Mesenchymal stem cell (in vitro differentiated cells and primary cell): ENCODE measurements around the gene BABAM2.

ENCODE experiments used
- DNase-seq: peaks from one replicate; pipeline ENCODE4 v3.0.0-alpha.2; 2013
- H2AFZ ChIP-seq: one replicate; pipeline ENCODE4 v1.6.1; 2013; ENCODE audit warnings: low read depth, mild to moderate bottlenecking, control low read depth, inconsistent platforms, low read length, moderate library complexity
- H2AK5ac ChIP-seq: 2 replicates; pipeline ENCODE4 v1.6.1; 2013; ENCODE audit warnings: low read length, moderate library complexity, mild to moderate bottlenecking, inconsistent platforms; ENCODE audit not compliant: severe bottlenecking
- H2BK120ac ChIP-seq: one replicate; pipeline ENCODE4 v1.6.1; 2013; ENCODE audit warnings: low read depth, mild to moderate bottlenecking, inconsistent platforms, low read length, moderate library complexity
- H2BK12ac ChIP-seq, 2 experiments: one replicate each; pipeline ENCODE4 v1.6.1; 2013; ENCODE audit warnings: inconsistent platforms in 2 of 2, low read length in 2 of 2, mild to moderate bottlenecking in 2 of 2, moderate library complexity in 2 of 2, control low read depth in 1 of 2
- H2BK15ac ChIP-seq: one replicate; pipeline ENCODE4 v1.6.1; 2013; ENCODE audit warnings: mild to moderate bottlenecking, low read depth, inconsistent platforms; ENCODE audit not compliant: poor library complexity, severe bottlenecking
- H2BK5ac ChIP-seq: 2 replicates; pipeline ENCODE4 v1.6.1; 2013; ENCODE audit warnings: low read depth, mild to moderate bottlenecking, low read length, control low read depth, inconsistent platforms; ENCODE audit not compliant: poor library complexity, severe bottlenecking
- H3K14ac ChIP-seq, 2 experiments: one replicate each; pipeline ENCODE4 v1.6.1; 2013; ENCODE audit warnings: inconsistent platforms in 2 of 2, low read length in 2 of 2, control low read depth in 1 of 2, mild to moderate bottlenecking in 1 of 2, moderate library complexity in 1 of 2
- H3K18ac ChIP-seq, 2 experiments: one replicate each; pipeline ENCODE4 v1.6.1; 2013; ENCODE audit warnings: inconsistent platforms in 2 of 2, low read length in 2 of 2, control low read depth in 1 of 2, low read depth in 1 of 2, mild to moderate bottlenecking in 1 of 2
- H3K23ac ChIP-seq, 2 experiments: one replicate each; pipeline ENCODE4 v1.6.1; 2013; ENCODE audit warnings: inconsistent platforms in 2 of 2, low read length in 2 of 2, mild to moderate bottlenecking in 2 of 2, moderate library complexity in 2 of 2, control low read depth in 1 of 2
- H3K27ac ChIP-seq: 2 replicates; pipeline ENCODE4 v1.5.1; 2013; ENCODE audit warnings: mild to moderate bottlenecking, moderate library complexity, low read length, control low read depth, inconsistent platforms; ENCODE audit not compliant: poor library complexity, severe bottlenecking
- H3K27me3 ChIP-seq, 2 experiments: 2 replicates each; pipeline versions ENCODE4 v1.6.1 to v1.7.0; 2013; ENCODE audit warnings: low read length in 2 of 2, mild to moderate bottlenecking in 2 of 2, moderate library complexity in 2 of 2, control low read depth in 1 of 2, inconsistent platforms in 1 of 2; ENCODE audit not compliant: control insufficient read depth in 1 of 2, insufficient read depth in 1 of 2
- H3K36me3 ChIP-seq, 2 experiments: 2 replicates each; pipeline versions ENCODE4 v1.6.1 to v1.7.0; 2013; ENCODE audit warnings: low read length in 2 of 2, control low read depth in 1 of 2, inconsistent platforms in 1 of 2, low read depth in 1 of 2, mild to moderate bottlenecking in 1 of 2; ENCODE audit not compliant: insufficient read depth in 2 of 2, control insufficient read depth in 1 of 2
- H3K4ac ChIP-seq, 2 experiments: one replicate each; pipeline ENCODE4 v1.6.1; 2013; ENCODE audit warnings: inconsistent platforms in 2 of 2, low read length in 2 of 2, mild to moderate bottlenecking in 2 of 2, moderate library complexity in 2 of 2, control low read depth in 1 of 2, low read depth in 1 of 2
- H3K4me1 ChIP-seq: 2 replicates; pipeline ENCODE4 v1.6.1; 2013; ENCODE audit warnings: low read depth, low read length, control low read depth; ENCODE audit not compliant: control insufficient read depth, insufficient read depth
- H3K4me2 ChIP-seq: 2 replicates; pipeline ENCODE4 v1.6.1; 2013; ENCODE audit warnings: low read length, mild to moderate bottlenecking, inconsistent platforms; ENCODE audit not compliant: poor library complexity, severe bottlenecking
- H3K4me3 ChIP-seq, 2 experiments: 2 replicates each; pipeline versions ENCODE4 v1.5.1 to v1.7.0; 2013; ENCODE audit warnings: low read length in 2 of 2, mild to moderate bottlenecking in 2 of 2, control low read depth in 1 of 2, low read depth in 1 of 2; ENCODE audit not compliant: insufficient read depth in 1 of 2
- H3K79me1 ChIP-seq: replicated peaks from 2 replicates; pipeline ENCODE4 v1.6.1; 2013; ENCODE audit warnings: mild to moderate bottlenecking, control low read depth, low read length, inconsistent platforms; ENCODE audit not compliant: poor library complexity, severe bottlenecking
- H3K9ac ChIP-seq: 2 replicates; pipeline ENCODE4 v1.7.0; 2013; ENCODE audit warnings: mild to moderate bottlenecking, low read length, moderate library complexity
- H3K9me3 ChIP-seq: 2 replicates; pipeline ENCODE4 v1.7.0; 2013; ENCODE audit warnings: mild to moderate bottlenecking, low read length; ENCODE audit not compliant: control insufficient read depth
- H4K8ac ChIP-seq: one replicate; pipeline ENCODE4 v1.6.1; 2013; ENCODE audit warnings: inconsistent platforms, mild to moderate bottlenecking, low read length, moderate library complexity
- H4K91ac ChIP-seq: one replicate; pipeline ENCODE4 v1.6.1; 2013; ENCODE audit warnings: mild to moderate bottlenecking, low read length, inconsistent platforms
- WGBS: methylation state at CpG from one replicate; pipeline ENCODE4 v1.1.7; 2013; ENCODE audit warnings: mixed read lengths; 5-methylcytosine and 5-hydroxymethylcytosine counted together

Gene BABAM2

DNA sequence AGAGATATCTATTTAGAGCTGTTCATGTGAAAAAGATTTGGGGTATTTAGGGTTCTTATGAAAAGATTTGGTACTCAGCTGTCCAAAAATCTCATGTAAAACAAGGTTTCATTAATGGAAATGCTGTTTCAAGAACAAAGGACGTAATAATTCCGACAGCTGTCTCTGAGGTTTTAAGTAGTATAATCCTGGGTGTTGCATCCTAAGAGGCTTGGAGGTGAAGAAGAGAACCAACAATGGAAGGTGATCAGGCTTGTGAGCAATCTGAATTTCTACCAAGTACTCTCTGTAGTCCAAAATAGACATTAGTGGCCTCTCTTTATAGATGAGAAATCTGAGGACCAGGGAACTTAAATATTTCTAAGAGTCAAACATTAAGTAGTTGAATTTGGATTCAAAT is 205.1 kb downstream of the BABAM2 start:
- Histone ChIP-seq H3K27me3 (no peaks in the 10 kb centered on the region), H2AK5ac (no peak overlapping the region), H4K91ac (no peak overlapping the region), H2AFZ (no peak overlapping the region), H3K9me3 (no peaks in the 10 kb centered on the region), H3K23ac (no peak overlapping the region), H3K4ac (no peak overlapping the region), H2BK5ac (no peak overlapping the region), H3K36me3 (no peaks in the 10 kb centered on the region), H2BK120ac (no peak overlapping the region), H3K9ac (no peak overlapping the region), H2BK15ac (no peak overlapping the region), H4K8ac (no peak overlapping the region), H3K18ac (no peak overlapping the region), H2BK12ac (no peak overlapping the region), H3K4me2 (no peak overlapping the region), H3K4me1 (no peaks in the 10 kb centered on the region), H3K27ac (no peak overlapping the region), H3K79me1 (peaks cover 1% of the 10 kb centered on the region), H3K14ac (no peak overlapping the region), H3K4me3 (no peak overlapping the region)
- WGBS, result 95% methylated on average over 2 of the region's 2 CpGs
- DNase-seq, result no peak

DNA sequence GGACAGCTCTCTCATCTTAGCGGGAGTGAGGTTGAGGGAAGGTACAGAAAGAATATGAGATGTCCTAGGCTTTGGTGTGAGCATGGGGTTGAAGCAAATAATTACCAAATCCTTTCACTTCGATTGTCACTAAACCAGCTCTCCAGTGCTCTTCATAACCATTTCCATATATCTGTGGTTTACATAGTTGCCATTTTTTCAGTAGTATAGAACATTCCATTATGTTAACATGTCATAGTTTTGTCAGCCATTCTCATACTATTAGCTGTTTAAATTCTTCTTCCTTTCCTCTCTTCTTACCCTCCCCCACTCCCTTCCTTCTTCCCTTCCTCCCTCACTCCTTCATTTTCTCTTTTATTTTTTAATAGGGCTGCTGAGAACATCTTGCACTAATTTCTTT is 205.9 kb downstream of the BABAM2 start:
- Histone ChIP-seq H3K79me1 (peaks cover 4% of the 10 kb centered on the region), H2AK5ac (no peak overlapping the region), H3K9ac (no peak overlapping the region), H3K23ac (no peak overlapping the region), H4K91ac (no peak overlapping the region), H3K36me3 (no peaks in the 10 kb centered on the region), H3K18ac (no peak overlapping the region), H3K4ac (no peak overlapping the region), H2BK15ac (no peak overlapping the region), H3K4me3 (no peak overlapping the region), H3K9me3 (no peaks in the 10 kb centered on the region), H3K4me2 (no peak overlapping the region), H3K4me1 (no peaks in the 10 kb centered on the region), H2BK5ac (no peak overlapping the region), H2BK120ac (no peak overlapping the region), H2AFZ (no peak overlapping the region), H4K8ac (no peak overlapping the region), H3K27me3 (no peaks in the 10 kb centered on the region), H3K14ac (no peak overlapping the region), H3K27ac (no peak overlapping the region), H2BK12ac (no peak overlapping the region)
- peak; percentile 20 for DNase-seq
- WGBS, result 100% methylated on average over 1 of the region's 2 CpGs

DNA sequence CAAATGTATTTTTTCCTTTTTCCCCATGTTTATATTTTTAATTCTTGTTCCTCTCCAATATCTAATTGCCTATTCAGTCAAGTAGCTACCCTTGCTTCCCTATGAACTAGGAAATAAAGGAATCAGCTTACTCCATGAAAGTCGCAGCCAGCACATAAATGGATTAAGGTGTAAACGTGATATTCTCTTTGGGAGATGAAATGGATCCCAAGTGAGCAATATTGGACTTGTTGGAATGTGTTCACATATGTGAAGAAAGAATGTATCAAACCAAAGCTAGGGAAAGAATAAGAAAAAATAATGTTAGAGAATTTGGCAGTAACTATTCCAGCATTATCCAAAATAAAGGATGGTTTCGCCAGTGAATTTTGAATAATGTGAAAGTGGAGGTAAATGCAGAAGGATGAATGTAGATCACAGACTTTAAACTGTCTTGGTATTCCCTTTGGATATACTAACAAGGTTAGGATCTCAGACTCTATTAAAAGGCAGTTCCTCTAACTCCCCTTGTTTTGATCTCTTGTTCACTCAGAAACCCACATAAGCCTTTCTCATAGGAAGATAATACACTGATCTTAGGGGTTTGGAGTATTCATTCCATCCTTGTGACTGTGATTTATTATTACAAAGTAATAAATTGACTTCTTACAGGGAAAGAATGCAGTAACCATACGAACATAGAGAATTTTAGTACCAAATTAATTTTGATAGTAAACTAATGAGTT is 208.1 kb downstream of the BABAM2 start:
- H2BK5ac ChIP-seq, result no peak overlapping the region
- H3K79me1 ChIP-seq, result peaks cover 7% of the 10 kb centered on the region
- no peak for DNase-seq
- no peak overlapping the region for H2BK15ac ChIP-seq
- H3K9me3 ChIP-seq, result no peaks in the 10 kb centered on the region
- no peak overlapping the region for H4K91ac ChIP-seq
- H3K23ac ChIP-seq, result no peak overlapping the region
- H3K4me3 ChIP-seq, result no peak overlapping the region
- H3K18ac ChIP-seq, result no peak overlapping the region
- WGBS, result 96% methylated on average over 3 of the region's 4 CpGs
- no peak overlapping the region for H2AK5ac ChIP-seq
- no peak overlapping the region for H3K4me2 ChIP-seq
- H2AFZ ChIP-seq, result no peak overlapping the region
- H3K27ac ChIP-seq, result no peak overlapping the region
- no peaks in the 10 kb centered on the region for H3K36me3 ChIP-seq
- no peak overlapping the region for H2BK120ac ChIP-seq
- no peak overlapping the region for H3K4ac ChIP-seq
- no peak overlapping the region for H2BK12ac ChIP-seq
- H3K9ac ChIP-seq, result no peak overlapping the region
- H3K14ac ChIP-seq, result no peak overlapping the region
- no peaks in the 10 kb centered on the region for H3K27me3 ChIP-seq
- no peaks in the 10 kb centered on the region for H3K4me1 ChIP-seq
- no peak overlapping the region for H4K8ac ChIP-seq

DNA sequence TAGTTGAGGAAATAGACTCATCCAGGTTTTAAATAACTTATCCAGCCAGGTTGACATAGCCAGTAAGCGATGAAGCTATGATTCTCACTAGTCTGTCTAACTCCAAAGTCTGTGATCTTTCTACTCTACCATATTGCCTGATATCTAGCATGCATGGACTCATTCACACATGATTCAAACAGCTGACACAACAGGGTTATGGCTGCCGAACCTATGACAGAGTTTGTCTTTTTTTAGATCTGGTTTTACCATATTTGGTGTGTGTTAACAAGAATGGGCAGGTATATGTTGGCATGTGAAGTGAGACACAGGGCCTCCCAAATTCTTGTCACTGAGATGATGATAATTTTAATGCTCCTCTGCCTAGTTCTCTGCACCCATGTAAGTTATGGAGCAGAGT is 210.6 kb downstream of the BABAM2 start:
- no peak overlapping the region for H3K4ac ChIP-seq
- no peak overlapping the region for H4K91ac ChIP-seq
- no peak overlapping the region for H2AFZ ChIP-seq
- H3K27me3 ChIP-seq, result no peaks in the 10 kb centered on the region
- DNase-seq, result no peak
- peak overlapping the region; percentile 49 for H2AK5ac ChIP-seq
- no peaks in the 10 kb centered on the region for H3K9me3 ChIP-seq
- H2BK12ac ChIP-seq, result peak overlapping the region in 1 of 2 experiments; percentile 11
- H3K14ac ChIP-seq, result no peak overlapping the region
- no peak overlapping the region for H3K23ac ChIP-seq
- WGBS, result 86% methylated on average over 2 of the region's 2 CpGs
- H3K36me3 ChIP-seq, result no peaks in the 10 kb centered on the region
- H2BK120ac ChIP-seq, result no peak overlapping the region
- H2BK5ac ChIP-seq, result no peak overlapping the region
- no peak overlapping the region for H4K8ac ChIP-seq
- H3K4me2 ChIP-seq, result no peak overlapping the region
- no peak overlapping the region for H3K18ac ChIP-seq
- H3K4me1 ChIP-seq, result no peaks in the 10 kb centered on the region
- no peak overlapping the region for H3K27ac ChIP-seq
- H3K79me1 ChIP-seq, result peaks cover 7% of the 10 kb centered on the region
- H3K9ac ChIP-seq, result peak overlapping the region; percentile 83
- H2BK15ac ChIP-seq, result no peak overlapping the region
- H3K4me3 ChIP-seq, result peak overlapping the region in 1 of 2 experiments; percentile 31
